PC-3 (cell line): ENCODE results near the gene CDC42SE2. TPM values are rescaled to one million over a fixed set of nuclear protein-coding genes. Genes with fewer than 3 reads are reported as not detected.

Source experiments
- ATAC-seq: fragments of 200-7000 bp; cut with Tn5 transposase; 2 replicates; pipeline ENCODE4 v1.9.1; 2020; ENCODE audit warnings: mild to moderate bottlenecking, moderate library complexity
- BruUV-seq: library from RNA; stranded (reverse); fragments of 400-500 nt; replicated peaks from 2 replicates; lab custom pipeline; 2021; lab: Mats Ljungman, UMichigan
- CTCF ChIA-PET: fragments of 300-600 bp; sonication (Branson Sonifier 250); formaldehyde crosslinking; loops from one replicate; lab custom pipeline; 2022; ENCODE audit warnings: antibody characterized with exemption; lab: Charles Lee
- POLR2A ChIA-PET: fragments of 300-600 bp; sonication (Branson Sonifier 250); formaldehyde crosslinking; loops from one replicate; lab custom pipeline; 2022; ENCODE audit warnings: antibody characterized with exemption; ENCODE audit not compliant: unreplicated experiment; lab: Charles Lee
- DNase-seq: peaks from one replicate; pipeline ENCODE4 v3.0.0-alpha.2; 2015
- H2AFZ ChIP-seq: fragments of 300-600 bp; sonication (generic); 2 replicates; pipeline ENCODE4 v1.6.0; 2016; ENCODE audit warnings: antibody characterized with exemption, low read length
- H3F3A ChIP-seq: fragments of 300-600 bp; sonication (generic); one replicate; pipeline ENCODE4 v1.6.0; 2017; ENCODE audit warnings: antibody characterized with exemption, low read length, control low read depth, mild to moderate bottlenecking; ENCODE audit not compliant: unreplicated experiment
- H3K27ac ChIP-seq: fragments of 300-600 bp; sonication (generic); 2 replicates; pipeline ENCODE4 v1.5.1; 2016; ENCODE audit warnings: mild to moderate bottlenecking, low read length
- H3K27me3 ChIP-seq: fragments of 300-600 bp; sonication (generic); 2 replicates; pipeline ENCODE4 v1.6.1; 2016; ENCODE audit warnings: low read length, mixed read lengths
- H3K36me3 ChIP-seq: fragments of 300-600 bp; sonication (generic); 2 replicates; pipeline ENCODE4 v1.6.1; 2016; ENCODE audit warnings: low read depth, mixed run types, low read length, mixed read lengths
- H3K4me1 ChIP-seq: fragments of 300-600 bp; sonication (generic); 2 replicates; pipeline ENCODE4 v1.5.1; 2016; ENCODE audit warnings: low read length; ENCODE audit not compliant: insufficient read depth
- H3K4me2 ChIP-seq: fragments of 300-600 bp; sonication (generic); 2 replicates; pipeline ENCODE4 v1.6.0; 2016; ENCODE audit warnings: low read length
- H3K4me3 ChIP-seq: fragments of 300-600 bp; sonication (generic); 2 replicates; pipeline ENCODE4 v1.5.1; 2016; ENCODE audit warnings: mild to moderate bottlenecking, low read length, mixed read lengths
- H3K79me2 ChIP-seq: fragments of 300-600 bp; sonication (generic); 2 replicates; pipeline ENCODE4 v1.6.1; 2017; ENCODE audit warnings: low read length, mixed read lengths
- H3K9ac ChIP-seq: fragments of 300-600 bp; sonication (generic); 2 replicates; pipeline ENCODE4 v1.6.0; 2016; ENCODE audit warnings: mild to moderate bottlenecking, low read length
- H3K9me2 ChIP-seq: fragments of 300-600 bp; sonication (generic); replicated peaks from 2 replicates; pipeline ENCODE4 v1.6.1; 2016; ENCODE audit warnings: mixed run types, low read length, mixed read lengths
- H3K9me3 ChIP-seq: fragments of 300-600 bp; sonication (generic); 2 replicates; pipeline ENCODE4 v1.6.1; 2016; ENCODE audit warnings: low read length, mixed read lengths
- H4K20me1 ChIP-seq: fragments of 300-600 bp; sonication (generic); 2 replicates; pipeline ENCODE4 v1.6.1; 2016; ENCODE audit warnings: low read length, mixed read lengths
- EZH2 ChIP-seq: fragments of 300-600 bp; sonication (generic); IDR thresholded peaks from one replicate; pipeline ENCODE4 v1.6.1; 2017; ENCODE audit warnings: antibody characterized with exemption, mild to moderate bottlenecking, low read length; ENCODE audit not compliant: unreplicated experiment
- EZH2phosphoT487 ChIP-seq: fragments of 300-600 bp; sonication (generic); IDR thresholded peaks from 2 replicates; pipeline ENCODE4 v1.6.1; 2018; ENCODE audit warnings: mild to moderate bottlenecking, antibody characterized with exemption, low read length, borderline replicate concordance
- intact Hi-C: fragments of 100-400 bp; cut with micrococcal nuclease; formaldehyde crosslinking; loops from 2 replicates; pipeline ENCODE4 v1.9.0; 2023
- total RNA-seq: library from RNA; depleted of rRNA; stranded (reverse); fragments of >200 nt; gene quantifications from 2 replicates; pipeline ENCODE4 v1.2.3, GENCODE V29; 2014
- TF ChIP-seq, protein P1 (sequence below): fragments of 300-600 bp; sonication (generic); conservative IDR thresholded peaks from 2 replicates; pipeline ENCODE4 v1.5.1; 2017; ENCODE audit warnings: antibody characterized with exemption, low read depth, mild to moderate bottlenecking, low read length

Gene CDC42SE2
- total RNA-seq, 1 experiment from 2014 or later, result 13.3 TPM

DNA sequence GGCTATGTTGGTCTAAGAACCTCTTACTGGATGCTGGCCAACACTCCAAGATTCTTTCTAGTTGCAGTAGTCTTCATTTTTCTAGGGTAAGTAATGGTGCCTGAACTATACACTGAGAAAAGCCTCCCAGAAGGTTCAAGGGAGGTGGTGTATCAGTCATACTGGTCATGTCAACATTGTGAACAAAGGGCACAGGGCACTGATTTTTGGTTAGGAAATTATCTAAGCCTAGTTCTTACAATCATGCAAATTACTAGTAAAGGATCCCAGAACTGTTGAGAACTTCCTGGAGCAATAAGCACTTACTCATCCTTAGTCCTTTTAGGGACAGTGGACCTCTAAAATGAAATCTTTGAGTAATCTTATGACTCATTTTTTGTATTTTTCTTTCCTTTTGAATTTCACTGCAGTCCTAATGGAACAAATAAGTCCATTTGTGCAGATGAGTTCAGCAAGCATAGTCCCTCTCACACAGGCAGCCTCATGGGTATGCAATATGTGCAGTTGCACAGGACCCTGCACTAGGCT lies 21.1 kb upstream of the CDC42SE2 start:
- no TSS peak for BruUV-seq

DNA sequence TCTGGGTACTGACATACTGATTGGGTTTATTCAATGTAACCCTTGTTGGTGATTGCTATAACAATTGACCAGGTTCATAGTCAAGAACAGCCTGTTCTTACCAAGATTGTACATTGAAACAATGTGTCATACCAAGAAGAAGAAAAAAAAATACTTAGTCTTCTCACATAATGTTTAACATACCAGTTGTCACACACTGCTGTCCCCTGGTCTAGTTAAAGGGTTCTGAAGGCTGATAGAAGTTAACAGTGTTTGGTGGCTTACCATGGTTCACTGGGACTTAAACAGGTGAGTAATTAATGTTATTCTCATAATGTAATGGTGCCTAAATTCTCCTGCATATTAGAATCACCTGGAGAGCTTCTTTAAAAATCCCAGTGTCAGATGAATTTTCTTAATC lies 18.5 kb upstream of the CDC42SE2 start:
- ATAC-seq, result no peak
- CTCF ChIA-PET, result no interaction called here
- intact Hi-C loops, result no loop called here

More for the DNA sequence above, 21.1 kb upstream of the CDC42SE2 start:
- Histone ChIP-seq H3K9ac (no peak overlapping the region), H3F3A (no peaks in the 10 kb centered on the region), H3K4me1 (peaks cover 14% of the 10 kb centered on the region), H3K9me2 (no peaks in the 10 kb centered on the region), H4K20me1 (no peaks in the 10 kb centered on the region), H3K4me3 (no peak overlapping the region), H3K4me2 (peak overlapping the region; percentile 37), H3K9me3 (no peaks in the 10 kb centered on the region), H3K27ac (peak overlapping the region; percentile 63), H3K79me2 (no peaks in the 10 kb centered on the region), H2AFZ (no peak overlapping the region), H3K27me3 (no peaks in the 10 kb centered on the region), H3K36me3 (no peaks in the 10 kb centered on the region)
- CTCF ChIA-PET, result no interaction called here
- ATAC-seq (peak; percentile 96), DNase-seq (peak; percentile 74)
- TF ChIP-seq EZH2phosphoT487 (no peak), EZH2 (no peak)
- TF ChIP-seq, protein P1, sequence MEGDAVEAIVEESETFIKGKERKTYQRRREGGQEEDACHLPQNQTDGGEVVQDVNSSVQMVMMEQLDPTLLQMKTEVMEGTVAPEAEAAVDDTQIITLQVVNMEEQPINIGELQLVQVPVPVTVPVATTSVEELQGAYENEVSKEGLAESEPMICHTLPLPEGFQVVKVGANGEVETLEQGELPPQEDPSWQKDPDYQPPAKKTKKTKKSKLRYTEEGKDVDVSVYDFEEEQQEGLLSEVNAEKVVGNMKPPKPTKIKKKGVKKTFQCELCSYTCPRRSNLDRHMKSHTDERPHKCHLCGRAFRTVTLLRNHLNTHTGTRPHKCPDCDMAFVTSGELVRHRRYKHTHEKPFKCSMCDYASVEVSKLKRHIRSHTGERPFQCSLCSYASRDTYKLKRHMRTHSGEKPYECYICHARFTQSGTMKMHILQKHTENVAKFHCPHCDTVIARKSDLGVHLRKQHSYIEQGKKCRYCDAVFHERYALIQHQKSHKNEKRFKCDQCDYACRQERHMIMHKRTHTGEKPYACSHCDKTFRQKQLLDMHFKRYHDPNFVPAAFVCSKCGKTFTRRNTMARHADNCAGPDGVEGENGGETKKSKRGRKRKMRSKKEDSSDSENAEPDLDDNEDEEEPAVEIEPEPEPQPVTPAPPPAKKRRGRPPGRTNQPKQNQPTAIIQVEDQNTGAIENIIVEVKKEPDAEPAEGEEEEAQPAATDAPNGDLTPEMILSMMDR, result no peak
- intact Hi-C loops, result no loop called here
- POLR2A ChIA-PET, result no interaction called here

DNA sequence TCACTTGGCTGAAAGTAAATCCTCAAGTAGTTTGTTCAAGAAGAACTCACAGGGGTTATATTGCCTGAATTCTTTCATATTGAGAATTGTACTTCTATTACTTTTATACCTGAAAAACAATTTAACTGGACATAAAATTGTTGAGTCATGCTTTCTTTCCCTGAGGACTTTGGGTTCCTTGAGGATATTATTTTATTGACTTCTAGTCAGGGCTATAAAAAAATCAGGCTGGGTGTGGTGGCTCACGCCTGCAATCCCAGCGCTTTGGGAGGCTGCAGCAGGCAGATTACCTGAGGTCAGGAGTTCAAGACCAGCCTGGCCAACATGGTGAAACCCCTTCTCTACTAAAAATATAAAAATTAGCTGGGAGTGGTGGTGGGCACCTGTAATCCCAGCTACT lies 17.9 kb upstream of the CDC42SE2 start:
- Histone ChIP-seq H2AFZ (no peak overlapping the region), H3F3A (no peaks in the 10 kb centered on the region), H3K79me2 (no peaks in the 10 kb centered on the region), H3K4me2 (no peak overlapping the region), H3K9me3 (no peaks in the 10 kb centered on the region), H3K9me2 (no peaks in the 10 kb centered on the region), H3K4me3 (no peak overlapping the region), H4K20me1 (no peaks in the 10 kb centered on the region), H3K27me3 (no peaks in the 10 kb centered on the region), H3K4me1 (peaks cover 14% of the 10 kb centered on the region), H3K27ac (no peak overlapping the region), H3K36me3 (no peaks in the 10 kb centered on the region), H3K9ac (no peak overlapping the region)
- ATAC-seq (no peak), DNase-seq (peak; percentile 6)
- no peak for TF ChIP-seq EZH2phosphoT487
- TF ChIP-seq, protein P1, result no peak
- TF ChIP-seq EZH2, result no peak
- intact Hi-C loops, result no loop called here
- POLR2A ChIA-PET, result no interaction called here
- CTCF ChIA-PET, result no interaction called here
- no TSS peak for BruUV-seq

More for the DNA sequence above, 18.5 kb upstream of the CDC42SE2 start:
- no peaks in the 10 kb centered on the region for H3K9me3 ChIP-seq
- H3K79me2 ChIP-seq, result no peaks in the 10 kb centered on the region
- no peaks in the 10 kb centered on the region for H3K27me3 ChIP-seq
- TF ChIP-seq, protein P1, result no peak
- no peak for TF ChIP-seq EZH2
- no peak for TF ChIP-seq EZH2phosphoT487
- no TSS peak for BruUV-seq
- H3K9me2 ChIP-seq, result no peaks in the 10 kb centered on the region
- H3K4me1 ChIP-seq, result peaks cover 14% of the 10 kb centered on the region
- no peaks in the 10 kb centered on the region for H4K20me1 ChIP-seq
- DNase-seq, result no peak
- H3K27ac ChIP-seq, result no peak overlapping the region
- H3K9ac ChIP-seq, result no peak overlapping the region
- H3K4me3 ChIP-seq, result no peak overlapping the region
- H2AFZ ChIP-seq, result no peak overlapping the region
- POLR2A ChIA-PET, result no interaction called here
- no peaks in the 10 kb centered on the region for H3F3A ChIP-seq
- H3K36me3 ChIP-seq, result no peaks in the 10 kb centered on the region
- no peak overlapping the region for H3K4me2 ChIP-seq
